GM19395 (cell line): ENCODE data around the gene GALNT17.
"Not testable (repeated sequence)": the region's sequence is repeated elsewhere in the genome, so short reads cannot be mapped to it uniquely, and the experiment has no call there.

Source experiments
- ATAC-seq: cut with Tn5 transposase; IDR thresholded peaks from one replicate; pipeline ENCODE4 v1.9.1; 2021; ENCODE audit warnings: mild to moderate bottlenecking, moderate library complexity; ENCODE audit not compliant: unreplicated experiment

Gene GALNT17

GRCh38 chr7:71157757-71158156 is 25.8 kb downstream of the GALNT17 start:
- no peak for ATAC-seq

- no peak for ATAC-seq
Observed at GRCh38 chr7:71165708-71166107, 33.8 kb downstream of the GALNT17 start.

GRCh38 chr7:71171476-71171875 is 39.5 kb downstream of the GALNT17 start:
- ATAC-seq = no peak

- no peak for ATAC-seq
Observed at GRCh38 chr7:71173955-71174354, 42.0 kb downstream of the GALNT17 start.

GRCh38 chr7:71182438-71182935 is 50.5 kb downstream of the GALNT17 start:
- ATAC-seq = no peak

- ATAC-seq = no peak
Observed at GRCh38 chr7:71184136-71184535, 52.2 kb downstream of the GALNT17 start.

GRCh38 chr7:71184609-71185008 is 52.7 kb downstream of the GALNT17 start:
- no peak for ATAC-seq

- ATAC-seq = no peak
Observed at GRCh38 chr7:71186535-71187057, 54.7 kb downstream of the GALNT17 start.

GRCh38 chr7:71191771-71192170 is 59.8 kb downstream of the GALNT17 start:
- ATAC-seq = no peak

- no peak for ATAC-seq
Observed at GRCh38 chr7:71193099-71193810, 61.3 kb downstream of the GALNT17 start.

- no peak for ATAC-seq
Observed at GRCh38 chr7:71198391-71198790, 66.4 kb downstream of the GALNT17 start.

GRCh38 chr7:71198887-71199286 is 66.9 kb downstream of the GALNT17 start:
- no peak for ATAC-seq

GRCh38 chr7:71206184-71206583 is 74.2 kb downstream of the GALNT17 start:
- no peak for ATAC-seq

GRCh38 chr7:71208881-71209280 is 76.9 kb downstream of the GALNT17 start:
- ATAC-seq = no peak

GRCh38 chr7:71209484-71209883 is 77.5 kb downstream of the GALNT17 start:
- ATAC-seq = not testable (repeated sequence)

GRCh38 chr7:71210220-71210619 is 78.3 kb downstream of the GALNT17 start:
- no peak for ATAC-seq

- ATAC-seq = not testable (repeated sequence)
Observed at GRCh38 chr7:71212433-71212832, 80.5 kb downstream of the GALNT17 start.

GRCh38 chr7:71216211-71216610 is 84.3 kb downstream of the GALNT17 start:
- no peak for ATAC-seq

- ATAC-seq = no peak
Observed at GRCh38 chr7:71220210-71220695, 88.3 kb downstream of the GALNT17 start.

GRCh38 chr7:71221049-71221448 is 89.1 kb downstream of the GALNT17 start:
- no peak for ATAC-seq

- ATAC-seq = no peak
Observed at GRCh38 chr7:71221549-71221948, 89.6 kb downstream of the GALNT17 start.

GRCh38 chr7:71227126-71227525 is 95.2 kb downstream of the GALNT17 start:
- ATAC-seq = no peak
